ENCODE results near the gene TRMT13. TPM values are rescaled to one million over a fixed set of nuclear protein-coding genes. Genes with fewer than 3 reads are reported as not detected.

TRMT13 gene
- polyA plus RNA-seq, 1 of the 3 experiments (the other 2 are of a cell fraction), result 7.6 TPM

DNA sequence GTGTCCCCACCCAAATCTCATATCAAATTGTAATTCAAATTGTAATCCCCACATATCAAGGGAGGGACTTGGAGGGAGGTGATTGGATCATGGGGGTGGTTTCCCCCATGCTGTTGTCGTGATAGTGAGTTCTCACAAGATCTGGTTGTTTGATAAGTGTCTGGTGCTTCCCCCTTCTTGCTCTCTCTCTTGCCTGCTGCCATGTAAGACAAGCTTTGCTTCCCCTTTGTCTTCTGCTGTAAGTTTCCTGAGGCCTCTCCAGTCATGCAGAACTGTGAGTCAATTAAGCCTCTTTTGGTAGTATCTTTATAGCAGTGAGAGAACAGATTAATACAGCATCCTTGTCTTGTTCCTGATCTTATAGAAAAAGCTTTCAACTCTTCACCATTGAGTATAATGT is 51.6 kb downstream of the TRMT13 start (continued):
- TF ChIP-seq, protein P1, sequence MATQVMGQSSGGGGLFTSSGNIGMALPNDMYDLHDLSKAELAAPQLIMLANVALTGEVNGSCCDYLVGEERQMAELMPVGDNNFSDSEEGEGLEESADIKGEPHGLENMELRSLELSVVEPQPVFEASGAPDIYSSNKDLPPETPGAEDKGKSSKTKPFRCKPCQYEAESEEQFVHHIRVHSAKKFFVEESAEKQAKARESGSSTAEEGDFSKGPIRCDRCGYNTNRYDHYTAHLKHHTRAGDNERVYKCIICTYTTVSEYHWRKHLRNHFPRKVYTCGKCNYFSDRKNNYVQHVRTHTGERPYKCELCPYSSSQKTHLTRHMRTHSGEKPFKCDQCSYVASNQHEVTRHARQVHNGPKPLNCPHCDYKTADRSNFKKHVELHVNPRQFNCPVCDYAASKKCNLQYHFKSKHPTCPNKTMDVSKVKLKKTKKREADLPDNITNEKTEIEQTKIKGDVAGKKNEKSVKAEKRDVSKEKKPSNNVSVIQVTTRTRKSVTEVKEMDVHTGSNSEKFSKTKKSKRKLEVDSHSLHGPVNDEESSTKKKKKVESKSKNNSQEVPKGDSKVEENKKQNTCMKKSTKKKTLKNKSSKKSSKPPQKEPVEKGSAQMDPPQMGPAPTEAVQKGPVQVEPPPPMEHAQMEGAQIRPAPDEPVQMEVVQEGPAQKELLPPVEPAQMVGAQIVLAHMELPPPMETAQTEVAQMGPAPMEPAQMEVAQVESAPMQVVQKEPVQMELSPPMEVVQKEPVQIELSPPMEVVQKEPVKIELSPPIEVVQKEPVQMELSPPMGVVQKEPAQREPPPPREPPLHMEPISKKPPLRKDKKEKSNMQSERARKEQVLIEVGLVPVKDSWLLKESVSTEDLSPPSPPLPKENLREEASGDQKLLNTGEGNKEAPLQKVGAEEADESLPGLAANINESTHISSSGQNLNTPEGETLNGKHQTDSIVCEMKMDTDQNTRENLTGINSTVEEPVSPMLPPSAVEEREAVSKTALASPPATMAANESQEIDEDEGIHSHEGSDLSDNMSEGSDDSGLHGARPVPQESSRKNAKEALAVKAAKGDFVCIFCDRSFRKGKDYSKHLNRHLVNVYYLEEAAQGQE (IDR thresholded peaks at IDR 0.05; ENCODE audit: low read depth, low read length), result no peak
- TF ChIP-seq RAD21 (IDR thresholded peaks at IDR 0.05; ENCODE audit: low read length) (no peak), FOXM1 (IDR thresholded peaks at IDR 0.05; ENCODE audit: low read depth) (no peak), POLR2AphosphoS5 (IDR thresholded peaks at IDR 0.05; ENCODE audit: low read depth, low read length) (no peak)
- TF ChIP-seq, protein P2, sequence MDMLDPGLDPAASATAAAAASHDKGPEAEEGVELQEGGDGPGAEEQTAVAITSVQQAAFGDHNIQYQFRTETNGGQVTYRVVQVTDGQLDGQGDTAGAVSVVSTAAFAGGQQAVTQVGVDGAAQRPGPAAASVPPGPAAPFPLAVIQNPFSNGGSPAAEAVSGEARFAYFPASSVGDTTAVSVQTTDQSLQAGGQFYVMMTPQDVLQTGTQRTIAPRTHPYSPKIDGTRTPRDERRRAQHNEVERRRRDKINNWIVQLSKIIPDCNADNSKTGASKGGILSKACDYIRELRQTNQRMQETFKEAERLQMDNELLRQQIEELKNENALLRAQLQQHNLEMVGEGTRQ (IDR thresholded peaks at IDR 0.05; ENCODE audit: borderline replicate concordance, low read depth, low read length), result no peak

GRCh38 chr1:100187912-100188311 is 54.9 kb downstream of the TRMT13 start:
- H3K27ac ChIP-seq (ENCODE audit: low read depth in 2 of 2, low read length in 1 of 2), result no peak overlapping the region
- no peak overlapping the region for H3K9ac ChIP-seq
- DNase-seq, result no peak
- H4K20me1 ChIP-seq (ENCODE audit: insufficient read depth), result no peaks in the 10 kb centered on the region
- H3K9me3 ChIP-seq, result no peaks in the 10 kb centered on the region
- H3K79me2 ChIP-seq (ENCODE audit: insufficient read depth), result no peaks in the 10 kb centered on the region
- no peak overlapping the region for H3K4me3 ChIP-seq (ENCODE audit: low read depth in 2 of 2, low read length in 1 of 2)
- peaks cover 8 to 13% of the 10 kb centered on the region in 2 experiments; a peak in 2 of 4 replicates for H3K4me1 ChIP-seq (ENCODE audit: control insufficient read depth in 1 of 2, insufficient read depth in 2 of 2, low read depth in 1 of 2, low read length in 1 of 2)
- H3K4me2 ChIP-seq, result no peak overlapping the region
- H2AFZ ChIP-seq (ENCODE audit: low read depth), result no peak overlapping the region
- ChIA-PET POLR2A (no interaction called here), CTCF (interaction anchor here (1.5 kb wide), 1 partner anchor 268 kb away, joined by 5 read pairs; no protein-coding TSS in a partner anchor)
- WGBS (ENCODE audit: low lambda C conversion rate), result 92% methylated on average over 3 of the region's 3 CpGs
- peaks cover 4 to 6% of the 10 kb centered on the region in 2 experiments for H3K36me3 ChIP-seq (replicated peaks in 1 of 2; ENCODE audit: control insufficient read depth in 1 of 2, insufficient read depth in 2 of 2, low read length in 1 of 2)
- no peaks in the 10 kb centered on the region for H3K9me2 ChIP-seq
- H3F3A ChIP-seq (replicated peaks; ENCODE audit: insufficient read depth), result no peaks in the 10 kb centered on the region
- no peaks in the 10 kb centered on the region for H3K27me3 ChIP-seq (ENCODE audit: insufficient read depth)
- TF ChIP-seq SMC3 (IDR thresholded peaks at IDR 0.05; ENCODE audit: low read depth, low read length) (no peak), FOXJ3 (CRISPR knock-in tag; IDR thresholded peaks at IDR 0.05) (no peak), RAD21 (IDR thresholded peaks at IDR 0.05; ENCODE audit: low read length) (no peak), POLR2AphosphoS5 (IDR thresholded peaks at IDR 0.05; ENCODE audit: low read depth, low read length) (no peak), JUND (IDR thresholded peaks at IDR 0.05) (no peak), GATA2 (CRISPR knock-in tag; IDR thresholded peaks at IDR 0.05) (no peak), RXRA (IDR thresholded peaks at IDR 0.05; ENCODE audit: borderline replicate concordance, low read depth) (no peak), FOSL2 (IDR thresholded peaks at IDR 0.05; ENCODE audit: borderline replicate concordance, low read depth) (no peak), TEAD4 (IDR thresholded peaks at IDR 0.05; ENCODE audit: borderline replicate concordance, insufficient read depth) (no peak), RCOR1 (IDR thresholded peaks at IDR 0.05; ENCODE audit: low read length) (no peak)
- TF ChIP-seq, protein P3, sequence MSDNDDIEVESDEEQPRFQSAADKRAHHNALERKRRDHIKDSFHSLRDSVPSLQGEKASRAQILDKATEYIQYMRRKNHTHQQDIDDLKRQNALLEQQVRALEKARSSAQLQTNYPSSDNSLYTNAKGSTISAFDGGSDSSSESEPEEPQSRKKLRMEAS (IDR thresholded peaks at IDR 0.05; ENCODE audit: low read depth), result no peak
